Liver (tissue), 9 donors: ENCODE results near the gene KLHDC3. TPM values are rescaled to one million over a fixed set of nuclear protein-coding genes. Genes with fewer than 3 reads are reported as not detected.

Source experiments
- DNase-seq: peaks from one replicate; pipeline ENCODE4 v3.0.0-alpha.2; 2017; ENCODE audit warnings: low spot score
- H3K27ac ChIP-seq, 2 donors: one replicate each; pipeline ENCODE4 v1.7.0; 2013; ENCODE audit warnings: inconsistent platforms in 2 of 2, low read length in 2 of 2, control low read depth in 1 of 2, low read depth in 1 of 2, mild to moderate bottlenecking in 1 of 2
- H3K27me3 ChIP-seq, 4 donors: one replicate each; pipeline versions ENCODE4 v1.6.1 to v1.7.0; 2013; ENCODE audit warnings: low read length in 3 of 4, inconsistent platforms in 1 of 4, mild to moderate bottlenecking in 1 of 4, moderate library complexity in 1 of 4; ENCODE audit not compliant: control insufficient read depth in 4 of 4, insufficient read depth in 4 of 4
- H3K36me3 ChIP-seq, 4 donors: one replicate each; pipeline versions ENCODE4 v1.6.1 to v1.7.0; 2013; ENCODE audit warnings: low read length in 3 of 4, mild to moderate bottlenecking in 3 of 4, low read depth in 1 of 4, moderate library complexity in 1 of 4; ENCODE audit not compliant: control insufficient read depth in 4 of 4, insufficient read depth in 3 of 4
- H3K4me1 ChIP-seq, 4 donors: one replicate each; pipeline versions ENCODE4 v1.6.1 to v1.7.0; 2013; ENCODE audit warnings: low read length in 3 of 4, mild to moderate bottlenecking in 3 of 4, moderate library complexity in 1 of 4; ENCODE audit not compliant: control insufficient read depth in 4 of 4, insufficient read depth in 4 of 4
- H3K4me3 ChIP-seq, 3 donors: one replicate each; pipeline versions ENCODE4 v1.6.1 to v1.7.0; 2013; ENCODE audit warnings: low read length in 3 of 3, control low read depth in 1 of 3, low read depth in 1 of 3, mild to moderate bottlenecking in 1 of 3
- H3K9ac ChIP-seq, 2 donors: one replicate each; pipeline ENCODE4 v1.7.0; 2013; ENCODE audit warnings: low read length in 2 of 2, mild to moderate bottlenecking in 2 of 2, moderate library complexity in 2 of 2, control low read depth in 1 of 2, low read depth in 1 of 2
- H3K9me3 ChIP-seq, 4 donors: one replicate each; pipeline versions ENCODE4 v1.6.1 to v1.7.0; 2013; ENCODE audit warnings: low read length in 3 of 4; ENCODE audit not compliant: control insufficient read depth in 4 of 4
- ATF3 ChIP-seq: IDR thresholded peaks from 2 replicates; pipeline ENCODE4 v1.6.1; 2016; ENCODE audit warnings: antibody characterized with exemption
- CTCF ChIP-seq: fragments of 150-350 bp; IDR thresholded peaks from 2 replicates; pipeline ENCODE4 v1.5.1; 2017; ENCODE audit warnings: improper control_type of control experiment, low read depth, low read length; ENCODE audit not compliant: missing input control
- EGR1 ChIP-seq, 2 donors: IDR thresholded peaks; 2 replicates each; pipeline ENCODE4 v1.6.1; 2016 to 2018; ENCODE audit warnings: antibody characterized with exemption in 2 of 2, low read depth in 2 of 2
- FOXA1 ChIP-seq: IDR thresholded peaks from 2 replicates; pipeline ENCODE4 v1.6.1; 2016; ENCODE audit warnings: antibody characterized with exemption
- FOXA2 ChIP-seq: IDR thresholded peaks from 2 replicates; pipeline ENCODE4 v1.6.1; 2016; ENCODE audit warnings: antibody characterized with exemption
- GABPA ChIP-seq, 2 donors: IDR thresholded peaks in 1 of 2; conservative IDR thresholded peaks in 1 of 2; 2 replicates each; pipeline ENCODE4 v1.6.1; 2016; ENCODE audit warnings: antibody characterized with exemption in 2 of 2, mild to moderate bottlenecking in 1 of 2, moderate library complexity in 1 of 2
- HNF4A ChIP-seq, 2 donors: conservative IDR thresholded peaks; 2 replicates each; pipeline ENCODE4 v1.6.1; 2016; ENCODE audit warnings: antibody characterized with exemption in 2 of 2, mild to moderate bottlenecking in 2 of 2
- HNF4G ChIP-seq: IDR thresholded peaks from 2 replicates; pipeline ENCODE4 v1.6.1; 2016; ENCODE audit warnings: antibody characterized with exemption
- JUND ChIP-seq, 2 donors: IDR thresholded peaks; 2 replicates each; pipeline ENCODE4 v1.6.1; 2016; ENCODE audit warnings: antibody characterized with exemption in 2 of 2
- MAX ChIP-seq: IDR thresholded peaks from 2 replicates; pipeline ENCODE4 v1.6.1; 2016; ENCODE audit warnings: antibody characterized with exemption
- NR2F2 ChIP-seq: IDR thresholded peaks from 2 replicates; pipeline ENCODE4 v1.6.1; 2016; ENCODE audit warnings: antibody characterized with exemption
- RAD21 ChIP-seq, 2 donors: IDR thresholded peaks; 2 replicates each; pipeline ENCODE4 v1.6.1; 2016; ENCODE audit warnings: antibody characterized with exemption in 2 of 2, mild to moderate bottlenecking in 2 of 2
- REST ChIP-seq: IDR thresholded peaks from 2 replicates; pipeline ENCODE4 v1.6.1; 2016; ENCODE audit warnings: antibody characterized with exemption, mild to moderate bottlenecking
- RXRA ChIP-seq, 2 donors: IDR thresholded peaks; 2 replicates each; pipeline ENCODE4 v1.6.1; 2017 to 2018; ENCODE audit warnings: antibody characterized with exemption in 2 of 2, mild to moderate bottlenecking in 1 of 2
- SP1 ChIP-seq: IDR thresholded peaks from 2 replicates; pipeline ENCODE4 v1.6.1; 2018; ENCODE audit warnings: antibody characterized with exemption, mild to moderate bottlenecking
- TAF1 ChIP-seq: conservative IDR thresholded peaks from 2 replicates; pipeline ENCODE4 v1.6.1; 2016; ENCODE audit warnings: antibody characterized with exemption, mild to moderate bottlenecking
- YY1 ChIP-seq: IDR thresholded peaks from 2 replicates; pipeline ENCODE4 v1.6.1; 2016; ENCODE audit warnings: antibody characterized with exemption, mild to moderate bottlenecking
- ZBTB33 ChIP-seq: IDR thresholded peaks from 2 replicates; pipeline ENCODE4 v1.6.1; 2016; ENCODE audit warnings: antibody characterized with exemption
- WGBS: extraction: QIAGEN DNeasy Blood & Tissue Kit; methylation state at CpG from one replicate; pipeline ENCODE4 v1.1.7; 2013; 5-methylcytosine and 5-hydroxymethylcytosine counted together
- polyA plus RNA-seq, 2 donors: library from polyadenylated mRNA; stranded (reverse) in 1 of 2; unstranded in 1 of 2; fragments of 200-250 nt in 1 of 2; fragments of >200 nt in 1 of 2; fragmentation: Nextera tagmentation in 1 of 2; extraction: Ambion mirVana in 1 of 2; gene quantifications; one replicate each; pipeline versions ENCODE4 v1.2.1 to v1.2.3, GENCODE V29; 2013 to 2015
- total RNA-seq, 2 donors: library from RNA; depleted of rRNA; stranded (reverse); fragments of >200 nt; gene quantifications; one replicate each; pipeline ENCODE4 v1.2.3, GENCODE V29; 2014
- donor health status: healthy.
- donor health status: healthy.
- donor health status: healthy.
- donor health status: healthy.
- donor health status: healthy.

The KLHDC3 gene
- total RNA-seq (10 to 100 TPM; 51.2 to 66.5 TPM), polyA plus RNA-seq (10 to 100 TPM; 30.9 to 49.9 TPM)

GRCh38 chr6:43013843-43014433, at the start of gene KLHDC3, which contains the start of gene MEA1:
Gene KLHDC3, plus strand, starts transcription at chr6:43014249. Its CDS starts 2,944 bp downstream, at chr6:43017193.
Gene MEA1, minus strand, starts transcription at chr6:43013946. Its CDS starts 133 bp downstream, at chr6:43013813.
- H3K4me1 ChIP-seq = peaks cover 3 to 36% (median 23%) of the 10 kb centered on the region in 4 donors
- H3K9ac ChIP-seq = peak within 1 kb of the TSS; percentile 36 to 72
- peak within 1 kb of the TSS; percentile 46 to 55 for H3K27ac ChIP-seq
- TF ChIP-seq GABPA (IDR thresholded peaks at IDR 0.05 in 1 of 2, conservative IDR thresholded peaks at IDR 0.05 in 1 of 2) (peak; percentile 79 to 91), CTCF (no peak), HNF4G (no peak), SP1 (peak; percentile 76), NR2F2 (no peak), ATF3 (no peak), REST (peak; percentile 61), TAF1 (no peak), ZBTB33 (peak; percentile 88), RAD21 (IDR thresholded peaks at IDR 0.05) (peak; percentile 41 to 44), HNF4A (conservative IDR thresholded peaks at IDR 0.05) (peak; percentile 20), YY1 (peak; percentile 85), RXRA (IDR thresholded peaks at IDR 0.05) (peak in 1 of 2 donors; percentile 25), FOXA1 (peak; percentile 61), EGR1 (IDR thresholded peaks at IDR 0.05; ENCODE audit: low read depth in 2 of 2) (peak in 1 of 2 donors; percentile 56), MAX (peak; percentile 98), JUND (IDR thresholded peaks at IDR 0.05) (peak in 1 of 2 donors; percentile 24), FOXA2 (no peak)
- peak within 1 kb of the TSS; percentile 64 to 89 (median 70) for H3K4me3 ChIP-seq
- under 1% methylated on average over 51 of the region's 51 CpGs for WGBS
- no peaks in the 10 kb centered on the region for H3K9me3 ChIP-seq
- DNase-seq = peak; percentile 98
- H3K36me3 ChIP-seq = peaks cover 2 to 48% (median 24%) of the 10 kb centered on the region in 4 donors
- H3K27me3 ChIP-seq = no peaks in the 10 kb centered on the region
